GM12878 (cell line): Measurements from ENCODE around the gene SMARCC1. TPM values are rescaled to one million over a fixed set of nuclear protein-coding genes. Genes with fewer than 3 reads are reported as not detected.

ENCODE experiments used
- EP300 ChIP-seq, 2 experiments: fragments of 150-350 bp in 1 of 2; IDR thresholded peaks; 2 replicates each; pipeline ENCODE4 v1.6.1; 2011 to 2012; ENCODE audit warnings: low read depth in 2 of 2, low read length in 2 of 2, borderline replicate concordance in 1 of 2, improper control_type of control experiment in 1 of 2, inconsistent platforms in 1 of 2; ENCODE audit not compliant: control insufficient read depth in 1 of 2
- GABPA ChIP-seq: IDR thresholded peaks from 2 replicates; pipeline ENCODE4 v1.6.1; 2014; ENCODE audit warnings: antibody characterized with exemption, low read depth, mild to moderate bottlenecking, inconsistent platforms
- SIN3A ChIP-seq: IDR thresholded peaks from 2 replicates; pipeline ENCODE4 v1.6.1; 2012; ENCODE audit warnings: low read depth, low read length, improper control_type of control experiment
- SPI1 ChIP-seq: IDR thresholded peaks from 2 replicates; pipeline ENCODE4 v1.6.1; 2011; ENCODE audit warnings: low read depth, mild to moderate bottlenecking, low read length, moderate library complexity, borderline replicate concordance; ENCODE audit not compliant: insufficient read depth
- polyA plus RNA-seq, 11 experiments: library from polyadenylated mRNA; depleted of rRNA in 4 of 11; unstranded in 6 of 11; stranded (reverse) in 5 of 11; fragments of >200 nt; fragmentation: Nextera tagmentation in 4 of 11; fragmentation: Illumina TruSeq in 1 of 11; extraction: Ambion mirVana in 4 of 11; extraction: Trizol in 1 of 11; gene quantifications; 1 replicate in 1 of 11; 2 replicates in 10 of 11; pipeline versions ENCODE4 v1.2.1 to v1.2.3, GENCODE V29; 2011 to 2016; ENCODE audit warnings: inconsistent platforms in 2 of 11, missing spikeins in 2 of 11, low read depth in 1 of 11
- total RNA-seq, 4 experiments: library from RNA; depleted of rRNA in 3 of 4; stranded (reverse); fragments of >200 nt in 3 of 4; fragmentation: Illumina TruSeq in 1 of 4; extraction: Trizol in 1 of 4; gene quantifications; 2 replicates each; pipeline versions ENCODE4 v1.2.1 to v1.2.3, GENCODE V29; 2013 to 2021
- TF ChIP-seq, protein P1 (sequence below): fragments of 450-650 bp; formaldehyde crosslinking; IDR thresholded peaks from 2 replicates; pipeline ENCODE4 v1.4.0; 2022; ENCODE audit warnings: mild to moderate bottlenecking, moderate library complexity
- TF ChIP-seq, protein P2 (sequence below): fragments of 150-350 bp; IDR thresholded peaks from 2 replicates; pipeline ENCODE4 v1.6.1; 2014; ENCODE audit warnings: mild to moderate bottlenecking, low read depth, low read length
- TF ChIP-seq, protein P3 (sequence below): fragments of 450-650 bp; conservative IDR thresholded peaks from 2 replicates; pipeline ENCODE4 v1.6.1; 2017; ENCODE audit warnings: mild to moderate bottlenecking, moderate library complexity
- TF ChIP-seq, protein P4 (sequence below): fragments of 450-650 bp; IDR thresholded peaks from 2 replicates; pipeline ENCODE4 v1.6.1; 2016; ENCODE audit warnings: mild to moderate bottlenecking, moderate library complexity, borderline replicate concordance

The SMARCC1 gene
- total and polyA plus RNA-seq, 10 of the 15 experiments (the other 5 are each of a cell fraction or from before 2014, with no cell fraction given), result 26.6 to 147 (median 57.1) TPM

DNA sequence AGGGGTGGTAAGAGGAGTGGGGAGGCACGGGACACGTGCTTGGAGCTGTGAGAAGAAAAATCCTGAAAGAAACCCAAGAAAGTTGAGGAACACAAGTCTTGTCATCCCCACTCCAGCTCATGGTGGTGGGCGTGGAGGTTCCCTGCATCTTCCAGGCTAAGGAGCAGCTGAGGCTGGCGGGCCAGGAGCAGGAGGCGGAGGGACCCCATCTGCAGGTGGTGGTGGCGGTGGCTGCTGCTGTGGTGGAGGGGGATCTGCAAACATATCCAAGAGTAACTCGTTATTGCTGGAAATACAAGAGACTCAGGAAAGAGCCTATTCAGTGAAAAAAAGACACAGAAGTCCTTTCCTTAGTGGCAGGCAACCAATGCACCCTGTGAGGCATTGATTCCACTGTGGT lies 193.6 kb downstream of the SMARCC1 start (continued):
- TF ChIP-seq, protein P1, sequence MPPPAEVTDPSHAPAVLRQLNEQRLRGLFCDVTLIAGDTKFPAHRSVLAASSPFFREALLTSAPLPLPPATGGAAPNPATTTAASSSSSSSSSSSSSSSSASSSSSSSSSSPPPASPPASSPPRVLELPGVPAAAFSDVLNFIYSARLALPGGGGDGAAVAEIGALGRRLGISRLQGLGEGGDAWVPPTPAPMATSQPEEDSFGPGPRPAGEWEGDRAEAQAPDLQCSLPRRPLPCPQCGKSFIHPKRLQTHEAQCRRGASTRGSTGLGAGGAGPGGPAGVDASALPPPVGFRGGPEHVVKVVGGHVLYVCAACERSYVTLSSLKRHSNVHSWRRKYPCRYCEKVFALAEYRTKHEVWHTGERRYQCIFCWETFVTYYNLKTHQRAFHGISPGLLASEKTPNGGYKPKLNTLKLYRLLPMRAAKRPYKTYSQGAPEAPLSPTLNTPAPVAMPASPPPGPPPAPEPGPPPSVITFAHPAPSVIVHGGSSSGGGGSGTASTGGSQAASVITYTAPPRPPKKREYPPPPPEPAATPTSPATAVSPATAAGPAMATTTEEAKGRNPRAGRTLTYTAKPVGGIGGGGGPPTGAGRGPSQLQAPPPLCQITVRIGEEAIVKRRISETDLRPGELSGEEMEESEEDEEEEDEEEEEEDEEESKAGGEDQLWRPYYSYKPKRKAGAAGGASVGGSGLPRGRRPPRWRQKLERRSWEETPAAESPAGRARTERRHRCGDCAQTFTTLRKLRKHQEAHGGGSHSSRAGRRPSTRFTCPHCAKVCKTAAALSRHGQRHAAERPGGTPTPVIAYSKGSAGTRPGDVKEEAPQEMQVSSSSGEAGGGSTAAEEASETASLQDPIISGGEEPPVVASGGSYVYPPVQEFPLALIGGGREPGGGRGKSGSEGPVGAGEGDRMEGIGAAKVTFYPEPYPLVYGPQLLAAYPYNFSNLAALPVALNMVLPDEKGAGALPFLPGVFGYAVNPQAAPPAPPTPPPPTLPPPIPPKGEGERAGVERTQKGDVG (CRISPR knock-in tag), result no peak
- TF ChIP-seq, protein P2, sequence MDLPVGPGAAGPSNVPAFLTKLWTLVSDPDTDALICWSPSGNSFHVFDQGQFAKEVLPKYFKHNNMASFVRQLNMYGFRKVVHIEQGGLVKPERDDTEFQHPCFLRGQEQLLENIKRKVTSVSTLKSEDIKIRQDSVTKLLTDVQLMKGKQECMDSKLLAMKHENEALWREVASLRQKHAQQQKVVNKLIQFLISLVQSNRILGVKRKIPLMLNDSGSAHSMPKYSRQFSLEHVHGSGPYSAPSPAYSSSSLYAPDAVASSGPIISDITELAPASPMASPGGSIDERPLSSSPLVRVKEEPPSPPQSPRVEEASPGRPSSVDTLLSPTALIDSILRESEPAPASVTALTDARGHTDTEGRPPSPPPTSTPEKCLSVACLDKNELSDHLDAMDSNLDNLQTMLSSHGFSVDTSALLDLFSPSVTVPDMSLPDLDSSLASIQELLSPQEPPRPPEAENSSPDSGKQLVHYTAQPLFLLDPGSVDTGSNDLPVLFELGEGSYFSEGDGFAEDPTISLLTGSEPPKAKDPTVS, result no peak
- TF ChIP-seq, protein P3, sequence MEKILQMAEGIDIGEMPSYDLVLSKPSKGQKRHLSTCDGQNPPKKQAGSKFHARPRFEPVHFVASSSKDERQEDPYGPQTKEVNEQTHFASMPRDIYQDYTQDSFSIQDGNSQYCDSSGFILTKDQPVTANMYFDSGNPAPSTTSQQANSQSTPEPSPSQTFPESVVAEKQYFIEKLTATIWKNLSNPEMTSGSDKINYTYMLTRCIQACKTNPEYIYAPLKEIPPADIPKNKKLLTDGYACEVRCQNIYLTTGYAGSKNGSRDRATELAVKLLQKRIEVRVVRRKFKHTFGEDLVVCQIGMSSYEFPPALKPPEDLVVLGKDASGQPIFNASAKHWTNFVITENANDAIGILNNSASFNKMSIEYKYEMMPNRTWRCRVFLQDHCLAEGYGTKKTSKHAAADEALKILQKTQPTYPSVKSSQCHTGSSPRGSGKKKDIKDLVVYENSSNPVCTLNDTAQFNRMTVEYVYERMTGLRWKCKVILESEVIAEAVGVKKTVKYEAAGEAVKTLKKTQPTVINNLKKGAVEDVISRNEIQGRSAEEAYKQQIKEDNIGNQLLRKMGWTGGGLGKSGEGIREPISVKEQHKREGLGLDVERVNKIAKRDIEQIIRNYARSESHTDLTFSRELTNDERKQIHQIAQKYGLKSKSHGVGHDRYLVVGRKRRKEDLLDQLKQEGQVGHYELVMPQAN, result no peak
- TF ChIP-seq SPI1 (no peak), EP300 (IDR thresholded peaks at IDR 0.05; ENCODE audit: borderline replicate concordance in 1 of 2, control insufficient read depth in 1 of 2, low read depth in 2 of 2, low read length in 2 of 2) (no peak), GABPA (no peak), SIN3A (no peak)
- TF ChIP-seq, protein P4, sequence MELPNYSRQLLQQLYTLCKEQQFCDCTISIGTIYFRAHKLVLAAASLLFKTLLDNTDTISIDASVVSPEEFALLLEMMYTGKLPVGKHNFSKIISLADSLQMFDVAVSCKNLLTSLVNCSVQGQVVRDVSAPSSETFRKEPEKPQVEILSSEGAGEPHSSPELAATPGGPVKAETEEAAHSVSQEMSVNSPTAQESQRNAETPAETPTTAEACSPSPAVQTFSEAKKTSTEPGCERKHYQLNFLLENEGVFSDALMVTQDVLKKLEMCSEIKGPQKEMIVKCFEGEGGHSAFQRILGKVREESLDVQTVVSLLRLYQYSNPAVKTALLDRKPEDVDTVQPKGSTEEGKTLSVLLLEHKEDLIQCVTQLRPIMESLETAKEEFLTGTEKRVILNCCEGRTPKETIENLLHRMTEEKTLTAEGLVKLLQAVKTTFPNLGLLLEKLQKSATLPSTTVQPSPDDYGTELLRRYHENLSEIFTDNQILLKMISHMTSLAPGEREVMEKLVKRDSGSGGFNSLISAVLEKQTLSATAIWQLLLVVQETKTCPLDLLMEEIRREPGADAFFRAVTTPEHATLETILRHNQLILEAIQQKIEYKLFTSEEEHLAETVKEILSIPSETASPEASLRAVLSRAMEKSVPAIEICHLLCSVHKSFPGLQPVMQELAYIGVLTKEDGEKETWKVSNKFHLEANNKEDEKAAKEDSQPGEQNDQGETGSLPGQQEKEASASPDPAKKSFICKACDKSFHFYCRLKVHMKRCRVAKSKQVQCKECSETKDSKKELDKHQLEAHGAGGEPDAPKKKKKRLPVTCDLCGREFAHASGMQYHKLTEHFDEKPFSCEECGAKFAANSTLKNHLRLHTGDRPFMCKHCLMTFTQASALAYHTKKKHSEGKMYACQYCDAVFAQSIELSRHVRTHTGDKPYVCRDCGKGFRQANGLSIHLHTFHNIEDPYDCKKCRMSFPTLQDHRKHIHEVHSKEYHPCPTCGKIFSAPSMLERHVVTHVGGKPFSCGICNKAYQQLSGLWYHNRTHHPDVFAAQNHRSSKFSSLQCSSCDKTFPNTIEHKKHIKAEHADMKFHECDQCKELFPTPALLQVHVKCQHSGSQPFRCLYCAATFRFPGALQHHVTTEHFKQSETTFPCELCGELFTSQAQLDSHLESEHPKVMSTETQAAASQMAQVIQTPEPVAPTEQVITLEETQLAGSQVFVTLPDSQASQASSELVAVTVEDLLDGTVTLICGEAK, result no peak
- TF ChIP-seq, all 136 proteins: peak for 0
